Dermis blood vessel endothelial cell (primary cell): ENCODE results near the gene CINP. TPM values are rescaled to one million over a fixed set of nuclear protein-coding genes. Genes with fewer than 3 reads are reported as not detected.
A peak's percentile ranks its signal among the peaks of the same experiment; 100 is the strongest.
"Not testable (repeated sequence)": the region's sequence is repeated elsewhere in the genome, so short reads cannot be mapped to it uniquely, and the experiment has no call there.

Experiments
- DNase-seq: peaks from one replicate; pipeline ENCODE4 v3.0.0; 2010
- total RNA-seq: library from RNA; depleted of rRNA; stranded (reverse); fragments of >200 nt; gene quantifications from 2 replicates; pipeline ENCODE4 v1.2.3, GENCODE V29; 2014

Gene CINP
- total RNA-seq, 1 donor from 2014 or later: 57.9 TPM

- DNase-seq: no peak
Observed at GRCh38 chr14:102353126-102353619, 9.5 kb downstream of the CINP start.

- no peak for DNase-seq
Observed at GRCh38 chr14:102352213-102352612, 10.5 kb downstream of the CINP start.

- peak; percentile 87 for DNase-seq
Observed at GRCh38 chr14:102351593-102351992, 11.1 kb downstream of the CINP start.

GRCh38 chr14:102351023-102351422, 11.7 kb downstream of the CINP start:
- peak; percentile 87 for DNase-seq

- DNase-seq: no peak
Observed at GRCh38 chr14:102348376-102348775, 14.3 kb downstream of the CINP start.

- DNase-seq: no peak
Observed at GRCh38 chr14:102346645-102347044, 16.0 kb downstream of the CINP start.

GRCh38 chr14:102345232-102345631, 17.5 kb downstream of the CINP start:
- DNase-seq: no peak

GRCh38 chr14:102344485-102344884, 18.2 kb downstream of the CINP start:
- DNase-seq: no peak

- DNase-seq: no peak
Observed at GRCh38 chr14:102344084-102344483, 18.6 kb downstream of the CINP start.

- DNase-seq: no peak
Observed at GRCh38 chr14:102342238-102342637, 20.5 kb downstream of the CINP start.

- no peak for DNase-seq
Observed at GRCh38 chr14:102341566-102341965, 21.1 kb downstream of the CINP start.

- no peak for DNase-seq
Observed at GRCh38 chr14:102338724-102339123, 24.0 kb downstream of the CINP start.

GRCh38 chr14:102335163-102335562, 27.5 kb downstream of the CINP start:
- DNase-seq: no peak

- no peak for DNase-seq
Observed at GRCh38 chr14:102333795-102334705, 28.6 kb downstream of the CINP start.

- DNase-seq: peak; percentile 14
Observed at GRCh38 chr14:102333390-102333789, 29.3 kb downstream of the CINP start.

GRCh38 chr14:102330806-102331205, 31.9 kb downstream of the CINP start:
- DNase-seq: no peak

- DNase-seq: not testable (repeated sequence)
Observed at GRCh38 chr14:102329381-102329780, 33.3 kb downstream of the CINP start.

GRCh38 chr14:102326583-102326982, 36.1 kb downstream of the CINP start:
- DNase-seq: no peak

- DNase-seq: no peak
Observed at GRCh38 chr14:102325791-102326345, 36.8 kb downstream of the CINP start.

GRCh38 chr14:102323102-102323501, 39.6 kb downstream of the CINP start:
- DNase-seq: peak; percentile 85

GRCh38 chr14:102321456-102322422, 41.0 kb downstream of the CINP start:
- no peak for DNase-seq

- no peak for DNase-seq
Observed at GRCh38 chr14:102320671-102321455, 41.8 kb downstream of the CINP start.
